Gastroesophageal sphincter (tissue), 3 donors: ENCODE results near the gene FBLIM1.

Source experiments
- EP300 ChIP-seq: sonication (generic); formaldehyde crosslinking; IDR thresholded peaks from one replicate; pipeline ENCODE4 v1.6.1; 2017; ENCODE audit warnings: antibody characterized with exemption, mild to moderate bottlenecking
- POLR2A ChIP-seq, 2 donors: fragments of 450-650 bp; IDR thresholded peaks; one replicate each; pipeline ENCODE4 v1.6.1; 2017; ENCODE audit warnings: antibody characterized with exemption in 2 of 2, mild to moderate bottlenecking in 2 of 2, moderate library complexity in 1 of 2
- TF ChIP-seq, protein P1 (sequence below), 4 experiments: fragments of 200-600 bp in 2 of 4; fragments of 450-650 bp in 2 of 4; sonication (generic) in 1 of 4; IDR thresholded peaks; one replicate each; pipeline ENCODE4 v1.5.1; 2017 to 2019; ENCODE audit warnings: antibody characterized with exemption in 4 of 4, mild to moderate bottlenecking in 2 of 4, moderate library complexity in 2 of 4

DNA sequence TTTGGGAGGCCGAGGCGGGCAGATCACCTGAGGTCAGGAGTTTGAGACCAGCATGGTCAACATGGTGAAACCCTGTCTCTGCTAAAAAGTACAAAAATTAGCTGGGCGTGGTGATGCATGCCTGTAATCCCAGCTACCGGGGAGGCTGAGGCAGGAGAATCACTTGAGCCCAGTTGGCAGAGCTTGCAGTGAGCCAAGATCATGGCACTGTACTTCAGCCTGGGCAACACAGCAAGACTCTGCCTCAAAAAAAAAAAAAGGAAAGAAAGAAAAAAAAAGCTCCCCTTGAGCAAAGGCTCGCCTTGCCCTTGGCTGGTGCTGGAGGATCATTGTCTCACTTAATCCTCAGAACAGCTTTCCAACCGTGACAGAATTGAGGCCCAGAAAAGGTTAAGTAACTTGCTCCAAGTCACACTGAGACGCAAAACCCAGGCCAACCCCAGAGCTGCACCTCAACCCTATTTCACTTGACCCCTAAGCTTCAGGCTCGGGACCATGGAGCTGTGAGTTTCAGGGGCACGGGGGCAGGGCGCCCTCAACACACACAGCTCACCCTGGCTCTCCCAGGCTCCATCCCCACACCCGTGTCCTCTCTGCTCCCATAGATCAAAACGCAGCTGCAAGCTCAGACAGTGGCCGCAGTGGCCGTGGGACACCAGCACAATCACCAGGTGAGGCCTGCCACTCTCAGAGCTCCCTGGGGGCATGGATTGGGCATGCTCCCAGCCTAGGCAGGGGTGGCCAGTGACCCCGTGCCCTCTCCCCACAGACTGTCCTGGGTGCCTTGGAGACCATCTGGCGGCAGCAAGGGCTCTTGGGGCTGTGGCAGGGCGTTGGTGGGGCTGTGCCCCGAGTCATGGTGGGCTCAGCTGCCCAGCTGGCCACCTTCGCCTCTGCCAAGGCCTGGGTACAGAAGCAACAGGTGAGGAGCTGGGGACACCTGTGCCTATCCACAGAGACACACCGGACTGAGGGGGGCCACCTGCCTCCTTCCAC lies 21.0 kb upstream of the FBLIM1 start:
- TF ChIP-seq POLR2A (IDR thresholded peaks at IDR 0.05) (no peak), EP300 (no peak)
- TF ChIP-seq, protein P1, sequence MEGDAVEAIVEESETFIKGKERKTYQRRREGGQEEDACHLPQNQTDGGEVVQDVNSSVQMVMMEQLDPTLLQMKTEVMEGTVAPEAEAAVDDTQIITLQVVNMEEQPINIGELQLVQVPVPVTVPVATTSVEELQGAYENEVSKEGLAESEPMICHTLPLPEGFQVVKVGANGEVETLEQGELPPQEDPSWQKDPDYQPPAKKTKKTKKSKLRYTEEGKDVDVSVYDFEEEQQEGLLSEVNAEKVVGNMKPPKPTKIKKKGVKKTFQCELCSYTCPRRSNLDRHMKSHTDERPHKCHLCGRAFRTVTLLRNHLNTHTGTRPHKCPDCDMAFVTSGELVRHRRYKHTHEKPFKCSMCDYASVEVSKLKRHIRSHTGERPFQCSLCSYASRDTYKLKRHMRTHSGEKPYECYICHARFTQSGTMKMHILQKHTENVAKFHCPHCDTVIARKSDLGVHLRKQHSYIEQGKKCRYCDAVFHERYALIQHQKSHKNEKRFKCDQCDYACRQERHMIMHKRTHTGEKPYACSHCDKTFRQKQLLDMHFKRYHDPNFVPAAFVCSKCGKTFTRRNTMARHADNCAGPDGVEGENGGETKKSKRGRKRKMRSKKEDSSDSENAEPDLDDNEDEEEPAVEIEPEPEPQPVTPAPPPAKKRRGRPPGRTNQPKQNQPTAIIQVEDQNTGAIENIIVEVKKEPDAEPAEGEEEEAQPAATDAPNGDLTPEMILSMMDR (IDR thresholded peaks at IDR 0.05), result no peak
